Measurements from ENCODE around the gene NAP1L4. TPM values are rescaled to one million over a fixed set of nuclear protein-coding genes. Genes with fewer than 3 reads are reported as not detected.

NAP1L4 gene
- total and polyA plus RNA-seq, 2 of the 8 experiments (the other 6 are each of a cell fraction or from before 2014, with no cell fraction given) = 75.8 to 194 TPM

DNA sequence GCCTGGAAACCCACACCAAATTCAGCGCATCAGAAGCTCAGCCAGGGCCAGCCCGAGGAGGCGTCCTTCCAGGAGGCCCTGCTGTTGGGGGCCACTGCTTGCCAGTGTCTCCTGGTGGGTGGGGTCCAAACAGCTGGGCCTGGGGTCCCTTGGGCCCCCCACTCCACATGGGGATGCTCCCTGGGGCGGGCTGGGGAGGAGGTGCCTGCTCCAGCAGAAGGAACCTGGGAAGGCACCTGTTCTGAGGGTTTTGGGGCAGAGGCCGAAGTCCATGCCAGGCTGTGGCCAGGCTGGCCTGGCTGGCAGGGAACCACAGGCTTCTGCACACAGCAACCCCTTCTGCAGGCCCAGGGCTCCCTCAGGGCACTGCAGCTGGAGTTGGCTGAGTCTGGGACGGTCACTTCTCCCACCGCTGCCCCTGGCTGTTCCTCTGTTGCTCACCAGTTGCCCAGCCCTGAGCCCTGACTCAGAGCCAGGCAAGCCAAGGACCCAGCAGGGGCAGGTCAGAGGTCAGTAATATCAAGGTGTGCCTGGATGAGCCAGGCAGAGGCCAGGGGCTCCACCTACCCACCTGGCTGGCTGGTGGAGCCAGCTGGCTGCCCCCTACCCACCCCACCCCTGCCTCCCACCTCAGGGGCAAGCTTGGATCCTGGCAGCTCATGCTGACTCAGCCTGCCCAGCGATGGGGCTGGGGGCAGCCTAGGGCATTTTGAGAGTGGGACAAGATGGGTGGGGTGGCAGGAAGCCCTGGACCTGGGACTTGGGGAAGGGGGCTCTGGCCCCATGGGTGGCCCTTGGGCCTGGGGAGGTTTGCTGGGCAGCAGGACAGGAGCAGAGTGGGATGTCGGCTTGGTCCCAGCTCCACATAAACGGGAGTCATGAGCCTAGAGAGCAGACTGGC lies 51.0 kb downstream of the NAP1L4 start (continued):
- TF ChIP-seq SAP30 (IDR thresholded peaks at IDR 0.05; ENCODE audit: insufficient read depth, insufficient replicate concordance, low read length) (no peak), FOSL1 (IDR thresholded peaks at IDR 0.05; ENCODE audit: insufficient read depth, low read depth, low read length) (no peak), RNF2 (IDR thresholded peaks at IDR 0.05; ENCODE audit: borderline replicate concordance, low read depth, low read length, missing control alignments, poor library complexity, severe bottlenecking) (no peak), EP300 (IDR thresholded peaks at IDR 0.05; ENCODE audit: borderline replicate concordance in 1 of 2, low read depth in 2 of 2, low read length in 2 of 2) (no peak), ATF3 (IDR thresholded peaks at IDR 0.05; ENCODE audit: insufficient read depth, low read depth, low read length) (no peak), GTF2F1 (IDR thresholded peaks at IDR 0.05; ENCODE audit: borderline replicate concordance, low read depth, low read length) (no peak), EZH2 (IDR thresholded peaks at IDR 0.05; ENCODE audit: low read depth, low read length, severe bottlenecking) (no peak)

Data from H1 (cell line).